ENCODE measurements around the gene SLCO2B1.

SLCO2B1 gene

DNA sequence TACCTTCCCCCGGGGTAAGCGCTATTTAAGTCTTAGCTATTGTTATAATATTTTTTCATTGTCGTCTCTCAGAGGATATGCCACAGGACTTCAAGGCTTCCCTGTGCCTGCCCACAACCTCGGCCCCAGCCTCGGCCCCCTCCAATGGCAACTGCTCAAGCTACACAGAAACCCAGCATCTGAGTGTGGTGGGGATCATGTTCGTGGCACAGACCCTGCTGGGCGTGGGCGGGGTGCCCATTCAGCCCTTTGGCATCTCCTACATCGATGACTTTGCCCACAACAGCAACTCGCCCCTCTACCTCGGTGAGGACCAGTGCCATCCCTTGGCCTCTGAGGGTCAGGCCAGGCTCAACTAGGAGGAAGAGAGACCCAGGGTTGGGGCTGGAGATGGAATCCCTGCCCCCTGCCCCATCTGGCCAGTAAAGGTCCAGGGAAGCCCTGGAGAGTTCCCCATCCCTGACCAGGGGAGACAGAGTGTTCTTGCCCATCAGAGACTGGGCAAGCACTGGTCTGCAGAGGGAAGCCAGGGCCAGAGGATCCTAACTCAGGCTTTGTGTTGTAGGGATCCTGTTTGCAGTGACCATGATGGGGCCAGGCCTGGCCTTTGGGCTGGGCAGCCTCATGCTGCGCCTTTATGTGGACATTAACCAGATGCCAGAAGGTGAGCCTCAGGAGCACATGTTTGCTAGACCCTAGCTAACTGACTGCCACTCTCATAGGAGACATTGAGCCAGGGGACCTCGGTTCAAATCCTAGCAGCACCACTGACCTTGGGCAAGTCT, 18.4 kb downstream of the SLCO2B1 start:
- TF ChIP-seq, protein P1, sequence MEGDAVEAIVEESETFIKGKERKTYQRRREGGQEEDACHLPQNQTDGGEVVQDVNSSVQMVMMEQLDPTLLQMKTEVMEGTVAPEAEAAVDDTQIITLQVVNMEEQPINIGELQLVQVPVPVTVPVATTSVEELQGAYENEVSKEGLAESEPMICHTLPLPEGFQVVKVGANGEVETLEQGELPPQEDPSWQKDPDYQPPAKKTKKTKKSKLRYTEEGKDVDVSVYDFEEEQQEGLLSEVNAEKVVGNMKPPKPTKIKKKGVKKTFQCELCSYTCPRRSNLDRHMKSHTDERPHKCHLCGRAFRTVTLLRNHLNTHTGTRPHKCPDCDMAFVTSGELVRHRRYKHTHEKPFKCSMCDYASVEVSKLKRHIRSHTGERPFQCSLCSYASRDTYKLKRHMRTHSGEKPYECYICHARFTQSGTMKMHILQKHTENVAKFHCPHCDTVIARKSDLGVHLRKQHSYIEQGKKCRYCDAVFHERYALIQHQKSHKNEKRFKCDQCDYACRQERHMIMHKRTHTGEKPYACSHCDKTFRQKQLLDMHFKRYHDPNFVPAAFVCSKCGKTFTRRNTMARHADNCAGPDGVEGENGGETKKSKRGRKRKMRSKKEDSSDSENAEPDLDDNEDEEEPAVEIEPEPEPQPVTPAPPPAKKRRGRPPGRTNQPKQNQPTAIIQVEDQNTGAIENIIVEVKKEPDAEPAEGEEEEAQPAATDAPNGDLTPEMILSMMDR (IDR thresholded peaks at IDR 0.05; ENCODE audit: borderline replicate concordance, insufficient read depth, low read depth, low read length): no peak
- no peak overlapping the region for H3K4me3 ChIP-seq (ENCODE audit: low read depth, low read length)

DNA sequence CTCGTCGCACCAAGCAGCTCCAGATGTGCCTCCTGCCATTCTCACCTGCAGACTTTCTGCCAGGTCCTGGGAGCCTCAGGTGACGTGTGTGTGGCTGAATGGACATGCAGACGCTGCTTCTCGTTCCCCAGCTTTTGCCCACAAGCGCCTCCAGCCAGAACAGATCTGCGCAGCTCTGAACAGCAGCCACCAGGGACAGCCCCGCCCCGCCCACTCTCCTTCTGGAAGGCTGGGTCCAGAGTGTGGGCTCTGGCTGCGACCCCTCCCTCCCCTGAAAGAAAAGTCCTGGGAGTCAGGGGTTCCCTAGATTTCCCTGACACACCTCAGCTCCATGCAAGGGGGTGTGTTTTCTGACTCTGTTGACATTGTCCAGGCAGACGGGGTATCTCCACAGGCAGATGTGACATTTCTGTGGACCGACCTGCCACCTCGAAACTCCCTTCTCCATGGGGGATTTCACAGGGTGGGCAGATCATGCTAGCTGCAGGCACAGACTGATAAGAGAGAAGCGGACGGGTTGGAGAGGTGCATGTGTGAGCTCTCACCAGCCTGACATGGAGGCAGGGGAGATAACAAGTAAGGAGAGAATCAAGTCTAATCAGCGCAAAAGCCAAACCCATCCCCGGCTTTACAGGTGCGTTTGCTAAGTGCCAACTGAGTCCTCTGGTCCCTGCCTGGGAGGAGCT, 19.8 kb downstream of the SLCO2B1 start:
- TF ChIP-seq, protein P1 (IDR thresholded peaks at IDR 0.05; ENCODE audit: borderline replicate concordance, insufficient read depth, low read depth, low read length): no peak
- H3K4me3 ChIP-seq (ENCODE audit: low read depth, low read length): no peak overlapping the region

DNA sequence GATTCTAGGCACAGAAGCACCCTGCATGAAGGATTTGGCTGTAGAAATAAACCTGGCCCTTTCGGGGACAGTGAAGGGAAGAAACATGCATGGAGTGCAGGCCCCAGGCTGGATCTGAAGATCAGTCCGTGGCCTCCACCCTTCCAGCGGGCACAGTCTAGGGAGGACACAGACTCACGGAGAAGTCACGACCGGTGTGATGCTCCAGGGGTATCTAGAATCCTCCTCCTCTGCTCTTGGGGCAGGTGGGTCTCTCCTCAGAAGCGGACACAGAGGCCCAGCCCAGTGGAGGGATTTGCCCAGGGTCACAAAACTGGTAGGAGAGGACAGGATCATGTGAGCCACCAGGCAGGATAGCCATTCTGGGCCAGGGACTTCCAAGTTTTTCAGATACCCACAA, 22.4 kb downstream of the SLCO2B1 start:
- TF ChIP-seq, protein P1 (IDR thresholded peaks at IDR 0.05; ENCODE audit: borderline replicate concordance, insufficient read depth, low read depth, low read length): no peak
- no peak overlapping the region for H3K4me3 ChIP-seq (ENCODE audit: low read depth, low read length)

DNA sequence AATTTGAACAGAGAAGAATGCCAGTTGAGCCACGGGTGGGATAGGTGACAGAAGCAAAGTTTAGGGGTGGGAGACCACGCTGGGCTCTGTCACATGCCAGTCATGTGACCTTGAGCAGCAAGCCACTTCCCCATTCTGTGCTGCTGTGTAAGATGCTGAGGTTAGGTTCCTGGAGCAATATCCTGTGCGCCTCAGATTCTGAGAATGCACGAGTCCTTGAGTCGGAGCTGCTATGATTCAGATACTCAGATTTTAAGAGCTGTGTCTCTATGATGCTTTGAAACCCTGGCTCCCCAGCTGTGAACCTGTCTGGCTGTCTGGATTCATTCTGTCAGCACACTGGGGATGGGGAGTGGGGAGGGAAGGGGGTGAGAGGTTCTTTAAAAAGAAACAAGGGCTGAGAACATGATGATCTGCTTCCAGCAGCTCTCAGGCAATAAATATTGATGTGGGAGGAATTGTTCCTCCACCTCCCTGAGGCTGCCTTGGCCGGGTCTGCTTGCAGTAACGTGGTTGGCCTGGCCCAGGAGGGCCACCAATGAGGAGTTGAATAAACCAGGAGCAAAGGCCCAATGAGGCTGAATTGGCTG, 24.0 kb downstream of the SLCO2B1 start:
- H3K4me3 ChIP-seq (ENCODE audit: low read depth, low read length): no peak overlapping the region
- TF ChIP-seq, protein P1 (IDR thresholded peaks at IDR 0.05; ENCODE audit: borderline replicate concordance, insufficient read depth, low read depth, low read length): no peak

DNA sequence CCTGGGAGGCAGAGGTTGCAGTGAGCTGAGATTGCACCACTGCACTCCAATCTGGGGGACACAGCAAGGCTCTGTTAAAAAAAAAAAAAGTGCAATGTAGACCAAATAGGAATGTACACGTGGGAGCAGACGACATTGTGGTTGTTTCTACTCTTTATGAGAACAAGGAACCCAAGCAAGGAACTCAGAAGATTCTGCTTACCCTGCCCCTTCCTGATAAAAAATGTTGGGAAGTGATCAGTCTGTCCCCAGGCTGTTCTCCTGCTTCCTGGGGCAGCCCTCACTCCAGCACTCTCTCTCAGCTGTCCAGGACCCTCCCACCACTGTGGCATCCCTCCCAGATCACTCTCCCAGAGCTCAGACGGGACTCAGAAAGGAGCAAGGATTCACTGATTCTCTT, 31.8 kb downstream of the SLCO2B1 start:
- TF ChIP-seq, protein P1 (IDR thresholded peaks at IDR 0.05; ENCODE audit: borderline replicate concordance, insufficient read depth, low read depth, low read length): no peak
- no peak overlapping the region for H3K4me3 ChIP-seq (ENCODE audit: low read depth, low read length)

DNA sequence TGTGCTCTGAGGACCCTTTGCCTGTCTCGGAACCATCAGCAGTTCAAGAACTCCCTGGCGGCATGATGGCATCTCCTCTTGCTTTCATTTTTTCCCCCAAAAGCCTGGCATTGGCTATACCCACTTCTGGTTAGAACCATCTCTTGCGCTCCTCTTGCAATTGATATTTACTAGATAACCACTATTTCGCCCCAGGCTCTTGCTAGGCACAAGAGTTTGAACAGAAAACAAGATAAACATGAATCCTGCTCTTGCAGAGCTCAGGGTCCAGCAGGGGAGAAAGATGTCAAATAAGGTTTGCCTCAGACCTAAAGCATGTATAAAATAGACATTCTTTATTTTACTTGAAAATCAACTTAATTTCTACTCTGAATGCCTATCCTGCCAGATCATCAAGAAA, 33.1 kb downstream of the SLCO2B1 start:
- no peak overlapping the region for H3K4me3 ChIP-seq (ENCODE audit: low read depth, low read length)
- TF ChIP-seq, protein P1 (IDR thresholded peaks at IDR 0.05; ENCODE audit: borderline replicate concordance, insufficient read depth, low read depth, low read length): no peak

Data from GM12875 (cell line).